ENCODE measurements around the gene KLHDC2. TPM values are rescaled to one million over a fixed set of nuclear protein-coding genes. Genes with fewer than 3 reads are reported as not detected.
"Not testable (repeated sequence)": the region's sequence is repeated elsewhere in the genome, so short reads cannot be mapped to it uniquely, and the experiment has no call there.

The KLHDC2 gene
- total and polyA plus RNA-seq, 4 donors, result 27.4 to 163 (median 37.0) TPM

DNA sequence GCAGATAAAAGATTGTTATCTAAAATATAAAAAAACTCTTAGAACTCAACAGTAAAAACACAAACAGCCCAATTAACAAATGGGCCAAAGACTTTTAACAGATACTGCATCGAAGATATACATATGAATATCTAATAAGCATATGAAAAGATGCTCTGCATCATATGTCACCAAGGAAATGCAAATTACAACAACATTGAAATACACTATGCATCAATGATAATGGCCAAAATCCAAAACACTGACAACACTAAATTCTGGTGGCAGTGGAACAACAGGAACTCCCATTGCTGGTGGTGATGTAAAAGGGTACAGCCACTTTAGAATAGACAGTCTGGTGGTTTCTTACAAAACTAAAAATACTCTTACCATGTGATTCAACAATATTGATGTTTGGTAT is 40.8 kb downstream of the KLHDC2 start:
- H3K4me1 ChIP-seq (ENCODE audit: control insufficient read depth in 5 of 5, insufficient read depth in 5 of 5, low read length in 5 of 5), result no peaks in the 10 kb centered on the region
- H3K4me3 ChIP-seq, result no peak overlapping the region
- ATAC-seq (ENCODE audit: insufficient read depth, low FRiP score) (no peak), DNase-seq (no peak)
- TF ChIP-seq, protein P1, sequence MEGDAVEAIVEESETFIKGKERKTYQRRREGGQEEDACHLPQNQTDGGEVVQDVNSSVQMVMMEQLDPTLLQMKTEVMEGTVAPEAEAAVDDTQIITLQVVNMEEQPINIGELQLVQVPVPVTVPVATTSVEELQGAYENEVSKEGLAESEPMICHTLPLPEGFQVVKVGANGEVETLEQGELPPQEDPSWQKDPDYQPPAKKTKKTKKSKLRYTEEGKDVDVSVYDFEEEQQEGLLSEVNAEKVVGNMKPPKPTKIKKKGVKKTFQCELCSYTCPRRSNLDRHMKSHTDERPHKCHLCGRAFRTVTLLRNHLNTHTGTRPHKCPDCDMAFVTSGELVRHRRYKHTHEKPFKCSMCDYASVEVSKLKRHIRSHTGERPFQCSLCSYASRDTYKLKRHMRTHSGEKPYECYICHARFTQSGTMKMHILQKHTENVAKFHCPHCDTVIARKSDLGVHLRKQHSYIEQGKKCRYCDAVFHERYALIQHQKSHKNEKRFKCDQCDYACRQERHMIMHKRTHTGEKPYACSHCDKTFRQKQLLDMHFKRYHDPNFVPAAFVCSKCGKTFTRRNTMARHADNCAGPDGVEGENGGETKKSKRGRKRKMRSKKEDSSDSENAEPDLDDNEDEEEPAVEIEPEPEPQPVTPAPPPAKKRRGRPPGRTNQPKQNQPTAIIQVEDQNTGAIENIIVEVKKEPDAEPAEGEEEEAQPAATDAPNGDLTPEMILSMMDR (IDR thresholded peaks at IDR 0.05; ENCODE audit: control extremely low read depth, extremely low read depth), result no peak
- H3K27ac ChIP-seq (ENCODE audit: low read depth in 1 of 2, low read length in 1 of 2), result no peak overlapping the region
- H3K9ac ChIP-seq (ENCODE audit: insufficient read depth in 1 of 2, low read length in 2 of 2), result no peak overlapping the region
- peaks cover 17 to 45% (median 32%) of the 10 kb centered on the region in 4 donors for H3K36me3 ChIP-seq (ENCODE audit: control insufficient read depth in 4 of 4, insufficient read depth in 4 of 4, low read length in 4 of 4)
- H3K9me3 ChIP-seq (ENCODE audit: control insufficient read depth in 4 of 4, insufficient read depth in 3 of 4, low read length in 3 of 4), result peaks cover 0 to 5% (median 2%) of the 10 kb centered on the region in 4 donors
- WGBS, 2 donors, result 0% methylated on average over 1 of the region's 1 CpG
- H3K27me3 ChIP-seq (ENCODE audit: control insufficient read depth in 3 of 3, insufficient read depth in 3 of 3, low read length in 2 of 3), result no peaks in the 10 kb centered on the region

DNA sequence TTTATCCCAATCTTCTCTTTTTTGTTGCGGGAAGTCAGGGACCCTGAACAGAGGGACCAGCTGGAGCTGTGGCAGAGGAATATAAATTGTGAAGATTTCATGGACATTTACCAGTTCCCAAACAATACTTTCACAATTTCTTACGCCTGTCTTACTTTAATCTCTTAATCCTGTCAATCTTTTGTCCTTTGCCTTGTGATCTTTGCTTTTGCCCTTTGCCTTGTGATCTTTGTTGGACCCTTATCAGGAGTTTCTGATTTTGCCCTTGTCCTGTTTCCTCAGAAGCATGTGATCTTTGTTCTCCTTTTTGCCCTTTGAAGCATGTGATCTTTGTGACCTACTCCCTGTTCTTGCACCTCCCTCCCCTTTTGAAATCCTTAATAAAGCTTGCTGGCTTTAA is 48.2 kb downstream of the KLHDC2 start:
- not testable (repeated sequence) for H3K4me3 ChIP-seq; H3K27ac ChIP-seq (ENCODE audit: low read depth in 1 of 2, low read length in 1 of 2); H3K9ac ChIP-seq (ENCODE audit: insufficient read depth in 1 of 2, low read length in 2 of 2); H3K4me1 ChIP-seq (ENCODE audit: control insufficient read depth in 5 of 5, insufficient read depth in 5 of 5, low read length in 5 of 5); H3K9me3 ChIP-seq (ENCODE audit: control insufficient read depth in 4 of 4, insufficient read depth in 3 of 4, low read length in 3 of 4); ATAC-seq (ENCODE audit: insufficient read depth, low FRiP score); DNase-seq; H3K27me3 ChIP-seq (ENCODE audit: control insufficient read depth in 3 of 3, insufficient read depth in 3 of 3, low read length in 2 of 3)
- H3K36me3 ChIP-seq (ENCODE audit: control insufficient read depth in 4 of 4, insufficient read depth in 4 of 4, low read length in 4 of 4), result peaks cover 16 to 78% (median 41%) of the 10 kb centered on the region in 4 donors
- whole genome bisulfite sequencing, 2 donors, result 94 to 95% methylated on average over 2 of the region's 2 CpGs

DNA sequence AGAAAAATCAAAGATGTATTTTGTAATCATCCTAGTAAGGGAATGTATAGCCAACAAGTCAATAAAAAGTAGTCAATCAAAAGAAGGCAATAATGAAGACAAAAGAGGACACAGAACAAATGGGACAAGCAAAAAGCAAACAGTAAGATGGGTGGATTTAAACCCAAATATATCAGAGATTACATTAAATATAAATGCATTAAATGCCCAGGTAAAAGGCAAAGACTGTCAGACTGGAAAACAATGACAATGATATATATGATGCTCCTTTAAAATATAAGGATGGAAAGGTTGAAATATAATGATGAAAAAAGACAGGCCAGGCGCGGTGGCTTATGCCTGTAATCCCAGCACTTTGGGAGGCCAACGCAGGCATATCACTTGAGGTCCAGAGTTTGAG is 48.9 kb downstream of the KLHDC2 start:
- 97 to 98% methylated on average over 3 of the region's 3 CpGs for WGBS, 2 donors
- Histone ChIP-seq H3K36me3 (ENCODE audit: control insufficient read depth in 4 of 4, insufficient read depth in 4 of 4, low read length in 4 of 4) (peaks cover 16 to 72% (median 38%) of the 10 kb centered on the region in 4 donors), H3K9ac (ENCODE audit: insufficient read depth in 1 of 2, low read length in 2 of 2) (no peak overlapping the region), H3K27ac (ENCODE audit: low read depth in 1 of 2, low read length in 1 of 2) (no peak overlapping the region), H3K4me1 (ENCODE audit: control insufficient read depth in 5 of 5, insufficient read depth in 5 of 5, low read length in 5 of 5) (no peaks in the 10 kb centered on the region), H3K4me3 (no peak overlapping the region), H3K9me3 (ENCODE audit: control insufficient read depth in 4 of 4, insufficient read depth in 3 of 4, low read length in 3 of 4) (peaks cover 0 to 9% (median under 1%) of the 10 kb centered on the region in 4 donors), H3K27me3 (ENCODE audit: control insufficient read depth in 3 of 3, insufficient read depth in 3 of 3, low read length in 2 of 3) (no peaks in the 10 kb centered on the region)
- TF ChIP-seq, protein P1 (IDR thresholded peaks at IDR 0.05; ENCODE audit: control extremely low read depth, extremely low read depth), result no peak
- ATAC-seq (ENCODE audit: insufficient read depth, low FRiP score) (no peak), DNase-seq (no peak)

DNA sequence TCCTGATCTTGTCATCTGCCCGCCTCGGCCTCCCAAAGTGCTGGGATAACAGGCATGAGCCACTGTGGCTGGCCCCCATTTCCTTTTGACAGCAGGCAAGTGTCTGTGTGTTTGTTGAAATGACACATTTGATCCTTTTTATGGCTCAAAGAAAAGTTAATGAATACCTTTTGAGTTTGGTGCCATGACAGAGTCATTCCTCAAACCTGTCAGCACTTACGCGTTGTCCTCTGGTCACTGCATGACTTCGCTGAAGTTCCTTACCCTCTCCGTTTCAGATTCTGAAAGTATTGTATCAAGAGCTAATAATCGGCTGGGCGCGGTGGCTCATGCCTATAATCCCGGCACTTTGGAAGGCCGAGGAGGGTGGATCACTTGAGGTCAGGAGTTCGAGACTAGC is 52.2 kb downstream of the KLHDC2 start:
- no peak overlapping the region for H3K9ac ChIP-seq (ENCODE audit: insufficient read depth in 1 of 2, low read length in 2 of 2)
- H3K4me3 ChIP-seq, result no peak overlapping the region
- H3K27ac ChIP-seq (ENCODE audit: low read depth in 1 of 2, low read length in 1 of 2), result no peak overlapping the region
- peaks cover 0 to 4% (median 0%) of the 10 kb centered on the region in 4 donors for H3K9me3 ChIP-seq (ENCODE audit: control insufficient read depth in 4 of 4, insufficient read depth in 3 of 4, low read length in 3 of 4)
- TF ChIP-seq, protein P1 (IDR thresholded peaks at IDR 0.05; ENCODE audit: control extremely low read depth, extremely low read depth), result no peak
- ATAC-seq (ENCODE audit: insufficient read depth, low FRiP score), result no peak
- DNase-seq, result no peak
- no peaks in the 10 kb centered on the region for H3K27me3 ChIP-seq (ENCODE audit: control insufficient read depth in 3 of 3, insufficient read depth in 3 of 3, low read length in 2 of 3)
- no peaks in the 10 kb centered on the region for H3K4me1 ChIP-seq (ENCODE audit: control insufficient read depth in 5 of 5, insufficient read depth in 5 of 5, low read length in 5 of 5)
- WGBS, 2 donors, result 98 to 99% methylated on average over 12 of the region's 12 CpGs
- peaks cover 20 to 52% (median 38%) of the 10 kb centered on the region in 4 donors for H3K36me3 ChIP-seq (ENCODE audit: control insufficient read depth in 4 of 4, insufficient read depth in 4 of 4, low read length in 4 of 4)

All from lung (tissue), 12 donors.